ENCODE measurements around the gene SOX6. TPM values are rescaled to one million over a fixed set of nuclear protein-coding genes. Genes with fewer than 3 reads are reported as not detected.

SOX6 gene
- total RNA-seq, 4 donors from 2014 or later, result 3.1 to 12.6 (median 7.6) TPM

DNA sequence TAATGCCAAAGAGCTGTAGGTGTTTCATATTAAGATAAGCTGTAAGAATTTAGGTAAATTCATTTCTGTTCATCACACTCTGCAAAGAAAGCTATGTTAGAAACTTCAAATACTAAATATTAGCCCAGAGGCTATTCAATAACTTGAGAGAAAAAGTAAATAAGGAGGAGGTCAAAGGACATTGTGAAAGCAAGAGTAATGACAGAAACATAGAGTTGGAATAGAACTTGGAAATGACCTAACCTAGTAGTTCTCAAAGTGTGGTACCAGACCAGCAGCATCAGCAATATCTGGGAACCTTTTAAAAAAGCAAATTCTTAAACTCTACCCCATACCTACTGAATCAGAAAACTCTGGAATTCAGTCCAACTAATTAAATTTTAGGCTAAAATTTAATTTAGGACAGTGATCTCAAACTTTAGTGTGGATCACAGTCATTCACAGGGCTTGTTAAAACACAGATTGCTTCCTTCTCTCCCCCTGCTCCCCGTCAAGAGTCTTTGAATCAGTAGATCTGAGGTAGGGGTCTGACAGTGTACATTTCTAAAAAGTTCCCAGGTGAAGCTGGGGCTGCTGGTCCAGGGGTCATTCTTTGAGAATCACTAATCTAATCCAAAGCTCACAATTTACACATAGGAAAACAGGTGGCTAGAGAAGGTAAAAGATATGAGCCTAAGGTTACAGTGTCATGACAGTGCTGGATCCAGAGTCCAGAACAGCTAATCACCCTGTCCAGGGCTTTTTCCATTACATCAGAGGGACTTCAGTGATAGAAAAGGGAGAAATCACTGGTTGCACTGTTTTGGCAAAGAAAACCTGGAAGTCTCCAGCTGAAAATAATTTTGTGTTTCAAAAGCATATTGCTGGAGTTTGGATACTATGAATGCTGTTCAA lies 241.1 kb downstream of the SOX6 start:
- no peak for TF ChIP-seq CTCF (IDR thresholded peaks at IDR 0.05; ENCODE audit: low read depth)

GRCh38 chr11:16114431-16114830 lies 241.9 kb downstream of the SOX6 start:
- no peak for TF ChIP-seq CTCF (IDR thresholded peaks at IDR 0.05; ENCODE audit: low read depth)

- TF ChIP-seq CTCF (IDR thresholded peaks at IDR 0.05; ENCODE audit: low read depth), result no peak
These were observed 244.7 kb downstream of the SOX6 start for GRCh38 chr11:16111690-16112089.

DNA sequence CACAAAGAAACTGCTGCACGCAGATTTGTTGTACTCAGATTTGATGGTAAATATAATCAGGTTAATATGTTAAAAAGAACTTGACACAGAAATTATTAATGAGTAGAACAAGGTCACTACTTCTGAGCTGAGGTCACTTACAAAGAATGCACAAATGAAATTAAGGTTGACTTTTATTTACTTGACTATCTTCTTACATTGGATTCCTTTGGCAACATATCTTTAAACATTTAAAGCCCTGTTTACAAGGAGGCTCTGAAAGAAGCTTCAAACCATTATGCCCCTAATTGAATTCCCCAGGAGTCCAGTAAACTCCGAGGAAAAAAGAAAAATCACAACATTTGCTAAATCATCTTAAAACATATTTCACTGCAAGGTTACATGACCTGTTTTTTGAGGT lies 245.5 kb downstream of the SOX6 start:
- no peak for TF ChIP-seq CTCF (IDR thresholded peaks at IDR 0.05; ENCODE audit: low read depth)

DNA sequence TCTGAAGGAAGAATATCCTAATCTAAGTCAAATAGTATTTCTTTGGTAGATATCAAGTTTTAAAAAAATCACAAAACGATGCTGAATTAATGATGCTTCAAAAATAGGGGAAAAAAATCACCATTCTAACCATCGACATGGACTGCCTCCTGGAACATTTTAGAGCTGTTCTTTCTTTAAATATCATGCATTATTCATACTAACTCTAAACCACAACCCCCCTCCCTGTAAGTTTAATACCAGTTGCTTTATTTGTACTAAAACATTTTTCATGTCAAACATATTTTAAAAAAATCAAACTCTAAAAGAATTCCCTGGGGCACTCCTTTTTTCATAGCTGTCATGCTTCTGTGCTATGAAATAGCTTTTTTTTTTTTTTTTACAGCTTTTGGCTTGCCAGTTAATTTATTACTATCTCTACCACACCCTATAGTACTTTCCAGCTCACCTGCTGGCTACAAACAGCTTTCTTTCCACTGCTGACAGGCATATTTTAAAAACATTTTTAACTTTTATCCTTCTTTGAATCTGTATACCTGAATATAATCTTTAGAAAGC lies 256.9 kb downstream of the SOX6 start:
- TF ChIP-seq CTCF (IDR thresholded peaks at IDR 0.05; ENCODE audit: low read depth), result no peak

DNA sequence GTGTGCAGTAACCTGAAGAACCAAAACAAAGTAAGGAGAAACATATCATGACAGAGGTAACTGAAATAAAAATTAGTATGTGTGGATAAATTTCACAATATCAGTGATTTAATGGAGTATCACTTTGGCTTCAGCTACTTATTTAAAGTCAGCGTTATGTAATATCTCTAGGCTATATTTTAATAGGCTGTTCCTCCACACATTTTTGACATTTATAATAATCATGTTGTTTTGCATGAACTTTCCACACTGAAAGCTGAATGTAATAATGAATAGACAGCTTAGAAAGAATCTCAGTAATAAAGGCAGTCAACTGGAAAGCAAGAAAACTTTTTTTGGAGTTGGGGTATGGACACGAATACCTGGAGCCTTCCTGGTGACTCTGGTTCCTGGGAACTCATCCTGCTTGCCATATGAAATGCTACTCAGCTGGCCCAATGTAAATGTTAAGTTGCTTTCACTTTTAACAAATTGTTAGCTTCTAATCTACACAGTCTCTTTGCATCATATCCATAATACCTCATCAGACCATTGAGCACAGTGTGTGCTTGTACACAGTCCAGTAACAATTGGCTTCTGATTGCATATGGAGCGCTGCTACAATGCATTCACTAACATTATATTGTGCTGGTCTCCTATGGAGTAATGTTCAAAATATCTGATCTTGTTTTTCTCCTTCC lies 257.7 kb downstream of the SOX6 start:
- TF ChIP-seq CTCF (IDR thresholded peaks at IDR 0.05; ENCODE audit: low read depth), result no peak

- no peak for TF ChIP-seq CTCF (IDR thresholded peaks at IDR 0.05; ENCODE audit: low read depth)
These were observed 258.8 kb downstream of the SOX6 start for GRCh38 chr11:16097543-16097942.
